Erythroblast (primary cell): Measurements from ENCODE around the gene CCNE1.
"Not testable (repeated sequence)": the region's sequence is repeated elsewhere in the genome, so short reads cannot be mapped to it uniquely, and the experiment has no call there.

Experiments used
- DNase-seq, 2 experiments: peaks; one replicate each; lab custom pipeline; 2025; lab: John Stamatoyannopoulos, UW
- GATA1 ChIP-seq: IDR thresholded peaks from 2 replicates; pipeline ENCODE4 v1.6.1; 2011; ENCODE audit warnings: low read depth, mild to moderate bottlenecking, control low read depth, low read length, moderate library complexity
- POLR2A ChIP-seq: IDR thresholded peaks from 2 replicates; pipeline ENCODE4 v1.6.1; 2011; ENCODE audit warnings: mild to moderate bottlenecking, low read length

Gene CCNE1

GRCh38 chr19:29798774-29799497, 12.9 kb upstream of the CCNE1 start:
- DNase-seq, result no peak
- no peak for TF ChIP-seq POLR2A
- TF ChIP-seq GATA1, result no peak

DNA sequence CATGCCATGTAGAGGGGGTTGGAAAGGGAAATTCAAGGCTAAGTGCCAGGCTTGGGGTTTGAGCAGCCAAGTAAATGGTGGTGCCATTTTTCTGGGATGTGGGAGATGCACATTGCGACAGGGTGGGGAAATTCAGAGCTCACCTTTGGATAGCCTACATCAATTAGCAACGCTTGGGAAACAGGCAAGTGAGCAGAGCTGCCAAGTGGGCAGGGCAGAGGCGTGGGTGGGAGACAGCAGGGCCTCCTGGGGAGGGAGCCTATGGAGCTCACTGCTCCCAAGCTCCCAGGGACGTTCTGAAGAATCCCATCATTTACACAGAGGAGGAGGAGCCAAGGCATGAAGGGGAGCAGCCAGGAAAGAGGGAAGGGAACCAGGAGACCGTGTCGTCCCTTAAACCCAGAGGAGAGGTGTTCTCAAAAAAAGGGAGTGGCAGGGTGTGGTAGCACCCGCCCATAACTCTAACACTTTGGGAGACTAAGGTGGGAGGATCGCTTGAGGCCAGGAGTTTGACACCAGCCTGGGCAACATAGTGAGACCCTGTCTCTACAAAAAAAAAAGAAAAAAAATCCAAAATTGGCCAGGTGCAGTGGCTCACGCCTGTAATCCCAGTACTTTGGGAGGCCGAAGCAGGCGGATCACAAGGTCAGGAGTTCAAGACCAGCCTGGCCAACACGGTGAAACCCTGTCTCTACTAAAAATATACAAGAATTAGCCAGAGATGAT, 11.5 kb upstream of the CCNE1 start:
- TF ChIP-seq GATA1 (no peak), POLR2A (no peak)
- no peak for DNase-seq

DNA sequence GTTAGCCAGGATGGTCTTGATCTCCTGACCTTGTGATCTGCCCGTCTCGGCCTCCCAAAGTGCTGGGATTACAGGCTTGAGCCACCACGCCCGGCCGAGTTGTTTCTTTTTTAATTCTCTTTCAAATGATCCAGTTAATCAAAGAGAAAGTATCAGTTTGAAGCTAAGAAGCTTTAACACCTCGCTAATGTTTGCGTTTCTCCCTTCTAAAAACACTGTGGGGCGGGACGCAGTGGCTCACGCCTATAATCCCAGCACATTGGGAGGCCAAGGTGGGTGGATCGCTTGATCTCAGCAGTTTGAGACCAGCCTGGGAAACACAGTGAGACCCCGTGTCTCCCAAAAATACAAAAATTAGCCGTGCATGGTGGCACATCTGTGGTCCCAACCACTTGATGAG, 7.8 kb upstream of the CCNE1 start:
- not testable (repeated sequence) for DNase-seq

- DNase-seq, result no peak
- TF ChIP-seq GATA1 (no peak), POLR2A (no peak)
These were observed 7.3 kb upstream of the CCNE1 start for GRCh38 chr19:29804493-29804892.

GRCh38 chr19:29805031-29805965, 6.5 kb upstream of the CCNE1 start:
- TF ChIP-seq GATA1 (no peak), POLR2A (no peak)
- DNase-seq, result no peak

- DNase-seq, result peak in 1 of 2 experiments; percentile 24
- TF ChIP-seq GATA1 (no peak), POLR2A (no peak)
These were observed 5.5 kb upstream of the CCNE1 start for GRCh38 chr19:29806098-29806866.

- DNase-seq, result no peak
- TF ChIP-seq GATA1 (no peak), POLR2A (no peak)
These were observed 4.6 kb upstream of the CCNE1 start for GRCh38 chr19:29807178-29807577.

GRCh38 chr19:29807870-29808405, 3.9 kb upstream of the CCNE1 start:
- no peak for DNase-seq
- TF ChIP-seq POLR2A (no peak), GATA1 (no peak)

GRCh38 chr19:29809795-29810503, 1.8 kb upstream of the CCNE1 start:
- TF ChIP-seq GATA1, result no peak
- TF ChIP-seq POLR2A, result no peak
- peak in 1 of 2 experiments; percentile 30 for DNase-seq

GRCh38 chr19:29810504-29810871, 1.3 kb upstream of the CCNE1 start:
- TF ChIP-seq POLR2A (no peak), GATA1 (no peak)
- peak; percentile 81 to 93 for DNase-seq

DNA sequence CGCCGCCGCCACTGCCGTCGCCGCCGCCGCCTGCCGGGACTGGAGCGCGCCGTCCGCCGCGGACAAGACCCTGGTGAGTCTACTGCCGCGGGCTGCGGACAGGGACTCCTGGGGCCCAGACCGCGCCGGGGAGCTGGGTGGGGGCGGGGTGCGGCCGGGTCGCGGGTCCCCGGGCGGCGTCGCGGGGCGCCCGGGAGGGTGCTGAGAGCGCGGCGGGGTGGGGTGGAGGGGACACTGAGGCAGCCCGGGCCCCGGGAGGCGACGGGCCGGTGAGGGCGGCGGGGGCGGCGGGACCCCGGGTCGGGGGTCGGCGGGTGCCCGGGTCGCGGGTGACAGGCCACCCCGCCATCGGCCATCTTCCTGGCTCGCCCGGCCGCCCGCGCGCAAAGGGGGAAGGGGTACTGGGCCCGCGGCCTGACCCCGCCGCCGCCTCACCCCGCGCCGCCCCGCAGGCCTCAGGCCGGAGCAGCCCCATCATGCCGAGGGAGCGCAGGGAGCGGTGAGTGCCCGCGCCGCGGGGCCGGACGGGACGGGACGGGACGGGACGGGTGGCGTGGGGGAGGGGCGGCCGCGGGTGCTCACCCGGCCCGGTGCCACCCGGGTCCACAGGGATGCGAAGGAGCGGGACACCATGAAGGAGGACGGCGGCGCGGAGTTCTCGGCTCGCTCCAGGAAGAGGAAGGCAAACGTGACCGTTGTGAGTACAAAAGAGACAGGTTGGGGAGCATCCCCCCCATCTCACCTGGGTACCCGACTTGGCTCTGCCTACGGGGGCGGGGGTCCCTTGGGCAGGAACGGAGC, 489 bp downstream of the CCNE1 start:
- DNase-seq, result peak; percentile 40 to 50
- TF ChIP-seq POLR2A, result no peak
- TF ChIP-seq GATA1, result no peak

GRCh38 chr19:29812881-29813275, 1.1 kb downstream of the CCNE1 start:
- peak; percentile 40 to 45 for DNase-seq
- TF ChIP-seq POLR2A (no peak), GATA1 (no peak)
